Loucy (cell line): ENCODE results near the gene GTF2F2.

Source experiments
- EZH2phosphoT487 ChIP-seq: fragments of 200-600 bp; IDR thresholded peaks from 2 replicates; pipeline ENCODE4 v1.6.1; 2018; ENCODE audit warnings: antibody characterized with exemption, mild to moderate bottlenecking, moderate library complexity, borderline replicate concordance
- TF ChIP-seq, protein P1 (sequence below): fragments of 200-600 bp; sonication (generic); conservative IDR thresholded peaks from 2 replicates; pipeline ENCODE4 v1.5.1; 2014; ENCODE audit warnings: mild to moderate bottlenecking, antibody characterized with exemption, low read length

DNA sequence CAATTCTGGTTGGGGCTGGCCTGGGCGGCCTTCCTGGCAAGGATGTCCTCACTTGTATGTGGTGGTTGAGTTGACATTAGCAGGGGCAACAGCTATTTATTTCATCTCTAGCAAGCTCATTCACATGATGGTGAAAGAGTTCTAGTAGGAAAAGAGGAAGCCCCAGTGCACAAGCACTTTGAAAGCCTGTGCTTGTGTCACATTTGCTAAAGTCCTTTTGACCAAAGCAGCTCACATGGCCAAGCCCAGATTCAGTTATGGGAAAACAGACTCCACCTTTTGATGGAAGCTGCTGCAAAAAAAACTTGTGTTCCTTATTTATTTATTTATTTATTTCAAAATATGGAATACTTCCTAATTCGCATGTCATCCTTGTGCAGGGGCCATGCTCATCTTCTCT lies 17.2 kb downstream of the GTF2F2 start:
- TF ChIP-seq, protein P1, sequence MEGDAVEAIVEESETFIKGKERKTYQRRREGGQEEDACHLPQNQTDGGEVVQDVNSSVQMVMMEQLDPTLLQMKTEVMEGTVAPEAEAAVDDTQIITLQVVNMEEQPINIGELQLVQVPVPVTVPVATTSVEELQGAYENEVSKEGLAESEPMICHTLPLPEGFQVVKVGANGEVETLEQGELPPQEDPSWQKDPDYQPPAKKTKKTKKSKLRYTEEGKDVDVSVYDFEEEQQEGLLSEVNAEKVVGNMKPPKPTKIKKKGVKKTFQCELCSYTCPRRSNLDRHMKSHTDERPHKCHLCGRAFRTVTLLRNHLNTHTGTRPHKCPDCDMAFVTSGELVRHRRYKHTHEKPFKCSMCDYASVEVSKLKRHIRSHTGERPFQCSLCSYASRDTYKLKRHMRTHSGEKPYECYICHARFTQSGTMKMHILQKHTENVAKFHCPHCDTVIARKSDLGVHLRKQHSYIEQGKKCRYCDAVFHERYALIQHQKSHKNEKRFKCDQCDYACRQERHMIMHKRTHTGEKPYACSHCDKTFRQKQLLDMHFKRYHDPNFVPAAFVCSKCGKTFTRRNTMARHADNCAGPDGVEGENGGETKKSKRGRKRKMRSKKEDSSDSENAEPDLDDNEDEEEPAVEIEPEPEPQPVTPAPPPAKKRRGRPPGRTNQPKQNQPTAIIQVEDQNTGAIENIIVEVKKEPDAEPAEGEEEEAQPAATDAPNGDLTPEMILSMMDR = no peak
- no peak for TF ChIP-seq EZH2phosphoT487
